GM12878 (cell line): ENCODE data around the gene CDX1. TPM values are rescaled to one million over a fixed set of nuclear protein-coding genes. Genes with fewer than 3 reads are reported as not detected.

ENCODE experiments used
- ATAC-seq: fragments of 200-7000 bp; cut with Tn5 transposase; 3 replicates; pipeline ENCODE4 v1.9.1; 2020; ENCODE audit warnings: mild to moderate bottlenecking, moderate library complexity
- BruUV-seq: library from RNA; stranded (reverse); fragments of 400-500 nt; replicated peaks from 2 replicates; lab custom pipeline; 2021; lab: Mats Ljungman, UMichigan
- CTCF ChIA-PET: fragments of 300-600 bp; sonication (Branson Sonifier 250); formaldehyde crosslinking; extraction: SDS; loops from one replicate; lab custom pipeline; 2021; ENCODE audit warnings: inconsistent platforms; lab: Yijun Ruan, JAX
- POLR2A ChIA-PET: fragments of 350-600 bp; formaldehyde crosslinking; extraction: SDS; loops from one replicate; lab custom pipeline; 2021; ENCODE audit warnings: inconsistent platforms; lab: Charles Lee
- RAD21 ChIA-PET: fragments of 300-600 bp; sonication (Branson Sonifier 250); formaldehyde crosslinking; loops from one replicate; lab custom pipeline; 2023; ENCODE audit warnings: antibody characterized with exemption; ENCODE audit not compliant: unreplicated experiment; lab: Charles Lee
- SMC1A ChIA-PET: fragments of 300-600 bp; sonication (Branson Sonifier 250); formaldehyde crosslinking; loops from one replicate; lab custom pipeline; 2023; ENCODE audit not compliant: unreplicated experiment, uncharacterized antibody; lab: Charles Lee
- DNase-seq: peaks from one replicate; pipeline ENCODE4 v3.0.0-alpha.2; 2011; ENCODE audit warnings: low read depth, low spot score
- FAIRE-seq: peaks from 3 replicates; lab custom pipeline; 2011; peaks lifted over from hg19 to GRCh38; lab: Jason Lieb, UNC
- H2AFZ ChIP-seq: 2 replicates; pipeline ENCODE4 v1.6.0; 2011; ENCODE audit warnings: low read depth, low read length, control low read depth; ENCODE audit not compliant: control insufficient read depth
- H3K27ac ChIP-seq: 2 replicates; pipeline ENCODE4 v1.5.1; 2011; ENCODE audit warnings: control low read depth; ENCODE audit not compliant: control insufficient read depth, insufficient read depth
- H3K27me3 ChIP-seq, 2 experiments: replicated peaks in 1 of 2; 2 replicates each; pipeline versions ENCODE4 v1.6.0 to v1.6.1; 2011; ENCODE audit warnings: low read length in 1 of 2; ENCODE audit not compliant: control insufficient read depth in 2 of 2, insufficient read depth in 2 of 2
- H3K36me3 ChIP-seq, 2 experiments: 2 replicates each; pipeline ENCODE4 v1.5.1; 2011; ENCODE audit warnings: low read length in 1 of 2; ENCODE audit not compliant: control insufficient read depth in 2 of 2, insufficient read depth in 2 of 2
- H3K4me1 ChIP-seq: 2 replicates; pipeline ENCODE4 v1.6.1; 2011; ENCODE audit warnings: mild to moderate bottlenecking, low read length, moderate library complexity, mixed read lengths; ENCODE audit not compliant: control insufficient read depth, insufficient read depth
- H3K4me2 ChIP-seq: 2 replicates; pipeline ENCODE4 v1.6.0; 2011; ENCODE audit warnings: control low read depth; ENCODE audit not compliant: control insufficient read depth, insufficient read depth
- H3K4me3 ChIP-seq: fragments of 200-600 bp; sonication (generic); 2 replicates; pipeline ENCODE4 v1.5.1; 2016
- H3K79me2 ChIP-seq: 2 replicates; pipeline ENCODE4 v1.6.0; 2011; ENCODE audit warnings: low read length; ENCODE audit not compliant: control insufficient read depth, insufficient read depth
- H3K9ac ChIP-seq: 2 replicates; pipeline ENCODE4 v1.8.0; 2011; ENCODE audit warnings: low read length, control low read depth, mixed read lengths; ENCODE audit not compliant: control insufficient read depth, insufficient read depth
- H3K9me3 ChIP-seq: replicated peaks from 3 replicates; pipeline ENCODE4 v1.5.1; 2011; ENCODE audit warnings: mild to moderate bottlenecking, low read length; ENCODE audit not compliant: control insufficient read depth, insufficient read depth
- H4K20me1 ChIP-seq: 2 replicates; pipeline ENCODE4 v1.6.0; 2011; ENCODE audit not compliant: control insufficient read depth, insufficient read depth
- ETV6 ChIP-seq, 2 experiments: fragments of 450-650 bp in 1 of 2; IDR thresholded peaks in 1 of 2; conservative IDR thresholded peaks in 1 of 2; 2 replicates each; pipeline ENCODE4 v1.6.1; 2014; ENCODE audit warnings: antibody characterized with exemption in 1 of 2, borderline replicate concordance in 1 of 2, low read depth in 1 of 2, mild to moderate bottlenecking in 1 of 2, moderate library complexity in 1 of 2
- EZH2 ChIP-seq: IDR thresholded peaks from 2 replicates; pipeline ENCODE4 v1.6.1; 2012; ENCODE audit warnings: low read depth, mild to moderate bottlenecking, control low read depth, inconsistent platforms, low read length, borderline replicate concordance; ENCODE audit not compliant: control insufficient read depth
- NBN ChIP-seq: fragments of 450-650 bp; IDR thresholded peaks from 2 replicates; pipeline ENCODE4 v1.6.1; 2016
- RCOR1 ChIP-seq: conservative IDR thresholded peaks from 2 replicates; pipeline ENCODE4 v1.6.1; 2012; ENCODE audit warnings: low read depth, low read length, improper control_type of control experiment
- RELB ChIP-seq: fragments of 450-650 bp; IDR thresholded peaks from 2 replicates; pipeline ENCODE4 v1.6.1; 2017; ENCODE audit warnings: low read depth, mild to moderate bottlenecking, moderate library complexity
- RFX5 ChIP-seq: IDR thresholded peaks from 2 replicates; pipeline ENCODE4 v1.6.1; 2011; ENCODE audit warnings: low read depth, low read length, improper control_type of control experiment
- TCF3 ChIP-seq: IDR thresholded peaks from 2 replicates; pipeline ENCODE4 v1.6.1; 2012; ENCODE audit warnings: low read depth, mild to moderate bottlenecking, low read length, borderline replicate concordance; ENCODE audit not compliant: insufficient read depth
- USF1 ChIP-seq: IDR thresholded peaks from 2 replicates; pipeline ENCODE4 v1.6.1; 2011; ENCODE audit warnings: borderline replicate concordance, low read depth, mild to moderate bottlenecking, moderate library complexity, mixed read lengths, low read length; ENCODE audit not compliant: insufficient read depth; ENCODE audit errors: extremely low read length
- ZNF24 ChIP-seq: fragments of 450-650 bp; IDR thresholded peaks from 2 replicates; pipeline ENCODE4 v1.6.1; 2017; ENCODE audit warnings: antibody characterized with exemption, mild to moderate bottlenecking
- WGBS: methylation state at CpG from one replicate; pipeline ENCODE4 v1.1.6; 2016; ENCODE audit warnings: low lambda C conversion rate; ENCODE audit not compliant: insufficient replicate concordance, insufficient coverage; ENCODE audit errors: missing lambda C conversion rate; 5-methylcytosine and 5-hydroxymethylcytosine counted together
- in situ Hi-C: fragments of 300-500 bp; cut with MboI; formaldehyde crosslinking; loops from 9 replicates; pipeline ENCODE4 v1.14.3; 2018; ENCODE audit warnings: mixed read lengths
- intact Hi-C: fragments of 100-400 bp; cut with micrococcal nuclease; formaldehyde crosslinking; loops from one replicate; pipeline ENCODE4 v1.14.2; 2022; ENCODE audit not compliant: unreplicated experiment
- polyA plus RNA-seq, 11 experiments: library from polyadenylated mRNA; depleted of rRNA in 4 of 11; unstranded in 6 of 11; stranded (reverse) in 5 of 11; fragments of >200 nt; fragmentation: Nextera tagmentation in 4 of 11; fragmentation: Illumina TruSeq in 1 of 11; extraction: Ambion mirVana in 4 of 11; extraction: Trizol in 1 of 11; gene quantifications; 1 replicate in 1 of 11; 2 replicates in 10 of 11; pipeline versions ENCODE4 v1.2.1 to v1.2.3, GENCODE V29; 2011 to 2016; ENCODE audit warnings: inconsistent platforms in 2 of 11, missing spikeins in 2 of 11, low read depth in 1 of 11
- total RNA-seq, 4 experiments: library from RNA; depleted of rRNA in 3 of 4; stranded (reverse); fragments of >200 nt in 3 of 4; fragmentation: Illumina TruSeq in 1 of 4; extraction: Trizol in 1 of 4; gene quantifications; 2 replicates each; pipeline versions ENCODE4 v1.2.1 to v1.2.3, GENCODE V29; 2013 to 2021

CDX1 gene
- total and polyA plus RNA-seq, 10 of the 15 experiments (the other 5 are each of a cell fraction or from before 2014, with no cell fraction given) = not detected

GRCh38 chr5:150125334-150125733 lies 41.2 kb upstream of the CDX1 start:
- H3K9ac ChIP-seq = no peak overlapping the region
- H3K4me2 ChIP-seq = no peak overlapping the region
- no peak overlapping the region for H3K27ac ChIP-seq
- no peaks in the 10 kb centered on the region for H3K9me3 ChIP-seq
- in situ Hi-C loops = loop anchor here (5.0 kb wide), 1 partner anchor 97 kb away; no protein-coding TSS in a partner anchor
- 63% methylated on average over 10 of the region's 10 CpGs for WGBS
- ChIA-PET POLR2A (no interaction called here), SMC1A (no interaction called here), CTCF (interaction anchor here (1.0 to 1.9 kb wide), 2 partner anchors 93 to 158 kb away, joined by 3 to 8 read pairs; no protein-coding TSS in a partner anchor), RAD21 (no interaction called here)
- H3K4me3 ChIP-seq = no peak overlapping the region
- intact Hi-C loops = no loop called here
- TF ChIP-seq RCOR1 (no peak), RFX5 (no peak), RELB (no peak), NBN (no peak), ETV6 (conservative IDR thresholded peaks at IDR 0.05 in 1 of 2, IDR thresholded peaks at IDR 0.05 in 1 of 2; ENCODE audit: borderline replicate concordance in 1 of 2, low read depth in 1 of 2) (no peak), ZNF24 (no peak), TCF3 (no peak), EZH2 (no peak), USF1 (no peak)
- ATAC-seq = no peak
- H3K4me1 ChIP-seq = no peaks in the 10 kb centered on the region
- no TSS peak for BruUV-seq
- no peaks in the 10 kb centered on the region for H3K27me3 ChIP-seq
- H3K79me2 ChIP-seq = no peaks in the 10 kb centered on the region
- no peaks in the 10 kb centered on the region for H3K36me3 ChIP-seq
- no peak for FAIRE-seq
- no peak for DNase-seq
- no peaks in the 10 kb centered on the region for H4K20me1 ChIP-seq
- no peak overlapping the region for H2AFZ ChIP-seq
